Neural progenitor cell (in vitro differentiated cells): ENCODE results near the gene HMOX2. TPM values are rescaled to one million over a fixed set of nuclear protein-coding genes. Genes with fewer than 3 reads are reported as not detected.

Source experiments
- DNase-seq: peaks from one replicate; pipeline ENCODE4 v3.0.0-alpha.2; 2016; ENCODE audit warnings: low spot score
- H2AFZ ChIP-seq: fragments of 200-600 bp; sonication (generic); replicated peaks from 2 replicates; pipeline ENCODE4 v1.6.1; 2016; ENCODE audit warnings: antibody characterized with exemption
- H3F3A ChIP-seq: fragments of 200-600 bp; sonication (generic); 2 replicates; pipeline ENCODE4 v1.6.1; 2016; ENCODE audit warnings: antibody characterized with exemption, low read depth
- H3K27ac ChIP-seq: fragments of 200-600 bp; sonication (generic); 2 replicates; pipeline ENCODE4 v1.5.1; 2016; ENCODE audit warnings: mild to moderate bottlenecking
- H3K27me3 ChIP-seq: fragments of 200-600 bp; sonication (generic); 2 replicates; pipeline ENCODE4 v1.6.1; 2016; ENCODE audit warnings: mild to moderate bottlenecking, moderate library complexity
- H3K36me3 ChIP-seq: fragments of 200-600 bp; sonication (generic); 2 replicates; pipeline ENCODE4 v1.5.1; 2016
- H3K4me1 ChIP-seq: fragments of 200-600 bp; sonication (generic); 2 replicates; pipeline ENCODE4 v1.6.1; 2016; ENCODE audit warnings: mixed run types
- H3K4me2 ChIP-seq: fragments of 200-600 bp; sonication (generic); 2 replicates; pipeline ENCODE4 v1.6.1; 2016
- H3K4me3 ChIP-seq: fragments of 200-600 bp; sonication (generic); 2 replicates; pipeline ENCODE4 v1.5.1; 2016
- H3K79me2 ChIP-seq: fragments of 200-600 bp; sonication (generic); 2 replicates; pipeline ENCODE4 v1.6.1; 2016; ENCODE audit warnings: low read depth
- H3K9ac ChIP-seq: fragments of 200-600 bp; sonication (generic); 2 replicates; pipeline ENCODE4 v1.6.1; 2016
- H3K9me3 ChIP-seq: fragments of 200-600 bp; sonication (generic); 2 replicates; pipeline ENCODE4 v1.5.1; 2016; ENCODE audit warnings: low read depth
- H4K20me1 ChIP-seq: fragments of 200-600 bp; sonication (generic); 2 replicates; pipeline ENCODE4 v1.6.1; 2016; ENCODE audit warnings: low read depth
- H3K27ac Mint-ChIP-seq: 3 replicates; pipeline ENCODE4 v1.8.0; 2021; ENCODE audit warnings: mixed read lengths
- H3K27me3 Mint-ChIP-seq: 2 replicates; pipeline ENCODE4 v1.8.0; 2022; ENCODE audit warnings: low read depth, mild to moderate bottlenecking, inconsistent platforms, moderate library complexity, mixed read lengths; ENCODE audit not compliant: insufficient read depth
- H3K36me3 Mint-ChIP-seq: 3 replicates; pipeline ENCODE4 v1.8.0; 2021; ENCODE audit warnings: mixed read lengths
- H3K4me1 Mint-ChIP-seq: 3 replicates; pipeline ENCODE4 v1.8.0; 2021; ENCODE audit warnings: mixed read lengths
- H3K4me3 Mint-ChIP-seq: 3 replicates; pipeline ENCODE4 v1.8.0; 2021; ENCODE audit warnings: mild to moderate bottlenecking, moderate library complexity, mixed read lengths
- H3K9me3 Mint-ChIP-seq: 3 replicates; pipeline ENCODE4 v1.8.0; 2020; ENCODE audit warnings: mixed read lengths
- CTCF ChIP-seq: fragments of 200-600 bp; sonication (generic); IDR thresholded peaks from 2 replicates; pipeline ENCODE4 v1.5.1; 2017; ENCODE audit warnings: antibody characterized with exemption, mild to moderate bottlenecking
- EZH2 ChIP-seq: fragments of 200-600 bp; sonication (generic); IDR thresholded peaks from 2 replicates; pipeline ENCODE4 v1.6.1; 2017; ENCODE audit warnings: antibody characterized with exemption, mild to moderate bottlenecking, moderate library complexity
- EZH2phosphoT487 ChIP-seq: fragments of 200-600 bp; sonication (generic); IDR thresholded peaks from 2 replicates; pipeline ENCODE4 v1.6.1; 2017; ENCODE audit warnings: antibody characterized with exemption
- total RNA-seq: library from RNA; depleted of rRNA; stranded (reverse); fragments of >200 nt; gene quantifications from 2 replicates; pipeline ENCODE4 v1.2.3, GENCODE V29; 2015; ENCODE audit warnings: low replicate concordance

Gene HMOX2
- total RNA-seq, 1 donor from 2014 or later: 20.3 TPM

DNA sequence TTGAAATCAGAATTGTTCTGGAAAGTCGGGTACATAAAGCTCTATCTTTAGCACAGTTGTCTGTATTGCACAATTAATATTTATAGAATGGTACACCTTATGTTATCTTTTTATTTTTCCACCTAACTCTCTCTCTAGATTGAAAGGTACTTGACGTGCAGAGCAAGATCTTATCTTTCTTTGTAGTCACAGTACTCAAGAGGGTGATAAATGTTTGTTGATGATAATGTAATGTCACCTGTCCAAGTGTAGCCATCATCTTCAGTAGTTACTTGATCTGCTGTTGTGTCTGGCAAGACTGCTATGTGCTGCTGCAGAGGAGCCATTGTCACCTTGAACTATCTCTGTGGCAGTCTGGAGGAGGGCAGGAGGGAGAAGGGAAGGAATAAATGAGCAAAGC lies 5.3 kb downstream of the HMOX2 start:
- peaks cover 12% of the 10 kb centered on the region for H3K4me1 Mint-ChIP-seq
- H3K27ac Mint-ChIP-seq: no peak overlapping the region

DNA sequence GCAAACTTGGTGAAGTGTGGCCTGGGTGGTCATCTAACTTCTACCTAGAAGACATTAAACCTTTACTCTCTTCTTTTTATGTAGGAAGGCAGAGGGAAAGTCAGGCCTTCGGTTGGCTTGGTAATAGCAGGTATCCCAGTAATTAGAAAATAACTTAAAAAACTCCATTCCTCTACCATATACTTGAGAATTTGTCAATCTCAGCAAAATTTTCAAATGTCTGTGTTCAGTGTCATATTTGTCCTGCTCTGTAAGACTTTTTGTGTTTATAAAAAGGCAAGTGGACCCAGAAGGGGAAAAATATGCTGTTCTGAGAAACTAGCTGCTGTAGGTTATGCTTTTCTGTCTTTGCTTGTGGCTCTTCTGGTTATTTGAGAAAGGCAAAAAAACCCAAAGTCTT lies 5.8 kb downstream of the HMOX2 start:
- Histone ChIP-seq H2AFZ (no peak overlapping the region), H4K20me1 (no peaks in the 10 kb centered on the region), H3K4me1 (no peaks in the 10 kb centered on the region), H3K27ac (no peak overlapping the region), H3K9ac (no peak overlapping the region), H3K27me3 (no peaks in the 10 kb centered on the region), H3K79me2 (no peaks in the 10 kb centered on the region), H3K4me2 (no peak overlapping the region), H3K4me3 (no peak overlapping the region), H3K9me3 (no peaks in the 10 kb centered on the region), H3F3A (peaks cover 17% of the 10 kb centered on the region), H3K36me3 (no peaks in the 10 kb centered on the region)
- H3K36me3 Mint-ChIP-seq: no peaks in the 10 kb centered on the region
- H3K4me1 Mint-ChIP-seq: peaks cover 10% of the 10 kb centered on the region
- no peak for DNase-seq
- peaks cover 2% of the 10 kb centered on the region for H3K27me3 Mint-ChIP-seq
- no peaks in the 10 kb centered on the region for H3K9me3 Mint-ChIP-seq
- H3K27ac Mint-ChIP-seq: no peak overlapping the region
- H3K4me3 Mint-ChIP-seq: no peak overlapping the region
- TF ChIP-seq CTCF (no peak), EZH2 (no peak), EZH2phosphoT487 (no peak)

More for the DNA sequence above, 5.3 kb downstream of the HMOX2 start:
- H3K9me3 ChIP-seq: no peaks in the 10 kb centered on the region
- no peak overlapping the region for H3K9ac ChIP-seq
- no peak overlapping the region for H3K27ac ChIP-seq
- no peaks in the 10 kb centered on the region for H3K79me2 ChIP-seq
- TF ChIP-seq EZH2phosphoT487: no peak
- no peak for TF ChIP-seq EZH2
- no peak for TF ChIP-seq CTCF
- Mint-ChIP-seq H3K9me3 (no peaks in the 10 kb centered on the region), H3K36me3 (no peaks in the 10 kb centered on the region), H3K27me3 (peaks cover 2% of the 10 kb centered on the region), H3K4me3 (no peak overlapping the region)
- H3K4me1 ChIP-seq: no peaks in the 10 kb centered on the region
- DNase-seq: no peak
- no peak overlapping the region for H2AFZ ChIP-seq
- peaks cover 22% of the 10 kb centered on the region for H3F3A ChIP-seq
- no peak overlapping the region for H3K4me3 ChIP-seq
- H4K20me1 ChIP-seq: no peaks in the 10 kb centered on the region
- H3K27me3 ChIP-seq: no peaks in the 10 kb centered on the region
- no peak overlapping the region for H3K4me2 ChIP-seq
- H3K36me3 ChIP-seq: no peaks in the 10 kb centered on the region

- Mint-ChIP-seq H3K27me3 (no peaks in the 10 kb centered on the region), H3K36me3 (no peaks in the 10 kb centered on the region), H3K9me3 (no peaks in the 10 kb centered on the region), H3K27ac (peak overlapping the region; percentile 10), H3K4me3 (no peak overlapping the region), H3K4me1 (no peaks in the 10 kb centered on the region)
- Histone ChIP-seq H3K79me2 (no peaks in the 10 kb centered on the region), H3K36me3 (no peaks in the 10 kb centered on the region), H3K4me1 (no peaks in the 10 kb centered on the region), H3K27me3 (no peaks in the 10 kb centered on the region), H3K4me3 (no peak overlapping the region), H4K20me1 (no peaks in the 10 kb centered on the region), H2AFZ (no peak overlapping the region), H3K4me2 (no peak overlapping the region), H3K27ac (no peak overlapping the region), H3K9ac (no peak overlapping the region), H3K9me3 (no peaks in the 10 kb centered on the region), H3F3A (peaks cover 7% of the 10 kb centered on the region)
- no peak for DNase-seq
- TF ChIP-seq EZH2 (no peak), CTCF (no peak), EZH2phosphoT487 (no peak)
Measured at GRCh38 chr16:4486126-4486893, 10.1 kb downstream of the HMOX2 start.
